HEK293 (cell line): Measurements from ENCODE around the gene YIF1B.

Experiments
- BCL11B ChIP-seq: fragments of 450-650 bp; formaldehyde crosslinking; IDR thresholded peaks from 2 replicates; pipeline ENCODE4 v1.5.1; 2016; ENCODE audit warnings: low read depth, missing biosample characterization, missing genetic modification characterization
- GLIS1 ChIP-seq: fragments of 450-650 bp; formaldehyde crosslinking; IDR thresholded peaks from 2 replicates; pipeline ENCODE4 v1.5.1; 2016; ENCODE audit warnings: missing biosample characterization, missing genetic modification characterization
- HIC1 ChIP-seq: fragments of 450-650 bp; formaldehyde crosslinking; IDR thresholded peaks from 2 replicates; pipeline ENCODE4 v1.5.1; 2016; ENCODE audit warnings: missing biosample characterization, missing genetic modification characterization
- HOXC10 ChIP-seq: sonication (generic); formaldehyde crosslinking; IDR thresholded peaks from 2 replicates; pipeline ENCODE4 v1.8.1; 2023; ENCODE audit warnings: mild to moderate bottlenecking, missing genetic modification reagents
- KLF1 ChIP-seq: fragments of 450-650 bp; formaldehyde crosslinking; IDR thresholded peaks from 2 replicates; pipeline ENCODE4 v1.5.1; 2016; ENCODE audit warnings: missing biosample characterization, missing genetic modification characterization
- MEIS1 ChIP-seq: sonication (generic); formaldehyde crosslinking; IDR thresholded peaks from 2 replicates; pipeline ENCODE4 v1.8.1; 2022; ENCODE audit warnings: missing genetic modification reagents, mild to moderate bottlenecking, borderline replicate concordance
- PRDM1 ChIP-seq: fragments of 450-650 bp; formaldehyde crosslinking; IDR thresholded peaks from 2 replicates; pipeline ENCODE4; 2016; ENCODE audit warnings: missing biosample characterization, missing genetic modification characterization
- SETDB1 ChIP-seq: IDR thresholded peaks from one replicate; pipeline ENCODE4 v1.6.1; 2017; ENCODE audit warnings: mild to moderate bottlenecking, low read length, moderate library complexity, mixed read lengths; ENCODE audit not compliant: insufficient read length
- SP3 ChIP-seq: fragments of 450-650 bp; formaldehyde crosslinking; IDR thresholded peaks from 2 replicates; pipeline ENCODE4 v1.5.1; 2016; ENCODE audit warnings: missing biosample characterization, missing genetic modification characterization
- ZBTB6 ChIP-seq: fragments of 450-650 bp; formaldehyde crosslinking; IDR thresholded peaks from 2 replicates; pipeline ENCODE4 v1.5.1; 2017; ENCODE audit warnings: missing biosample characterization, missing genetic modification characterization
- ZBTB8A ChIP-seq: fragments of 450-650 bp; formaldehyde crosslinking; IDR thresholded peaks from 2 replicates; pipeline ENCODE4 v1.5.1; 2016; ENCODE audit warnings: missing biosample characterization, missing genetic modification characterization
- ZFP37 ChIP-seq: fragments of 450-650 bp; formaldehyde crosslinking; IDR thresholded peaks from 2 replicates; pipeline ENCODE4 v1.5.1; 2016; ENCODE audit warnings: missing biosample characterization, missing genetic modification characterization
- ZFP41 ChIP-seq: fragments of 450-650 bp; formaldehyde crosslinking; IDR thresholded peaks from 2 replicates; pipeline ENCODE4 v1.5.1; 2016; ENCODE audit warnings: missing biosample characterization, missing genetic modification characterization, borderline replicate concordance
- ZNF121 ChIP-seq: fragments of 450-650 bp; formaldehyde crosslinking; IDR thresholded peaks from 2 replicates; pipeline ENCODE4 v1.5.1; 2016; ENCODE audit warnings: missing biosample characterization, missing genetic modification characterization
- ZNF132 ChIP-seq: fragments of 450-650 bp; formaldehyde crosslinking; IDR thresholded peaks from 2 replicates; pipeline ENCODE4 v1.5.1; 2017; ENCODE audit warnings: missing biosample characterization, missing genetic modification characterization, borderline replicate concordance
- ZNF174 ChIP-seq: fragments of 450-650 bp; formaldehyde crosslinking; IDR thresholded peaks from 2 replicates; pipeline ENCODE4 v1.5.0; 2017; ENCODE audit warnings: missing biosample characterization, mild to moderate bottlenecking, missing genetic modification characterization
- ZNF18 ChIP-seq: fragments of 450-650 bp; formaldehyde crosslinking; IDR thresholded peaks from 2 replicates; pipeline ENCODE4 v1.5.1; 2016; ENCODE audit warnings: missing biosample characterization, missing genetic modification characterization
- ZNF184 ChIP-seq: fragments of 450-650 bp; IDR thresholded peaks from 2 replicates; pipeline ENCODE4 v1.5.1; 2018; ENCODE audit warnings: missing biosample characterization, mild to moderate bottlenecking, missing genetic modification characterization
- ZNF211 ChIP-seq: fragments of 450-650 bp; formaldehyde crosslinking; IDR thresholded peaks from 2 replicates; pipeline ENCODE4 v1.5.1; 2016; ENCODE audit warnings: low read depth, missing biosample characterization, missing genetic modification characterization
- ZNF221 ChIP-seq: fragments of 450-650 bp; formaldehyde crosslinking; IDR thresholded peaks from 2 replicates; pipeline ENCODE4 v1.5.1; 2017; ENCODE audit warnings: missing biosample characterization, missing genetic modification characterization, borderline replicate concordance
- ZNF223 ChIP-seq: fragments of 450-650 bp; formaldehyde crosslinking; IDR thresholded peaks from 2 replicates; pipeline ENCODE4 v1.5.1; 2016; ENCODE audit warnings: missing biosample characterization, missing genetic modification characterization
- ZNF239 ChIP-seq: fragments of 450-650 bp; formaldehyde crosslinking; IDR thresholded peaks from 2 replicates; pipeline ENCODE4 v1.5.1; 2016; ENCODE audit warnings: missing biosample characterization, missing genetic modification characterization
- ZNF366 ChIP-seq: fragments of 450-650 bp; formaldehyde crosslinking; conservative IDR thresholded peaks from 2 replicates; pipeline ENCODE4 v1.5.1; 2016; ENCODE audit warnings: missing biosample characterization, missing genetic modification characterization
- ZNF404 ChIP-seq: fragments of 450-650 bp; formaldehyde crosslinking; IDR thresholded peaks from 2 replicates; pipeline ENCODE4 v1.5.1; 2017; ENCODE audit warnings: missing biosample characterization, missing genetic modification characterization
- ZNF423 ChIP-seq: fragments of 450-650 bp; formaldehyde crosslinking; IDR thresholded peaks from 2 replicates; pipeline ENCODE4 v1.5.1; 2016; ENCODE audit warnings: missing biosample characterization, missing genetic modification characterization
- ZNF449 ChIP-seq: fragments of 450-650 bp; formaldehyde crosslinking; IDR thresholded peaks from 2 replicates; pipeline ENCODE4 v1.5.1; 2017; ENCODE audit warnings: missing biosample characterization, mild to moderate bottlenecking, missing genetic modification characterization, moderate library complexity
- ZNF473 ChIP-seq: fragments of 450-650 bp; formaldehyde crosslinking; IDR thresholded peaks from 2 replicates; pipeline ENCODE4 v1.5.1; 2017; ENCODE audit warnings: missing biosample characterization, missing genetic modification characterization
- ZNF549 ChIP-seq: fragments of 450-650 bp; IDR thresholded peaks from 2 replicates; pipeline ENCODE4 v1.5.1; 2018; ENCODE audit warnings: missing biosample characterization, missing genetic modification characterization, mild to moderate bottlenecking, inconsistent platforms, moderate library complexity
- ZNF585B ChIP-seq: fragments of 450-650 bp; formaldehyde crosslinking; IDR thresholded peaks from 2 replicates; pipeline ENCODE4 v1.5.1; 2016; ENCODE audit warnings: missing biosample characterization, missing genetic modification characterization
- ZNF600 ChIP-seq: fragments of 450-650 bp; formaldehyde crosslinking; IDR thresholded peaks from 2 replicates; pipeline ENCODE4 v1.5.1; 2016; ENCODE audit warnings: missing biosample characterization, missing genetic modification characterization
- ZNF670 ChIP-seq: fragments of 450-650 bp; formaldehyde crosslinking; IDR thresholded peaks from 2 replicates; pipeline ENCODE4 v1.5.1; 2016; ENCODE audit warnings: missing biosample characterization, missing genetic modification characterization, low read depth
- ZNF704 ChIP-seq: fragments of 450-650 bp; formaldehyde crosslinking; IDR thresholded peaks from 2 replicates; pipeline ENCODE4 v1.5.1; 2016; ENCODE audit warnings: missing biosample characterization, missing genetic modification characterization
- ZNF791 ChIP-seq: fragments of 450-650 bp; formaldehyde crosslinking; IDR thresholded peaks from 2 replicates; pipeline ENCODE4 v1.5.1; 2016; ENCODE audit warnings: missing biosample characterization, missing genetic modification characterization

The YIF1B gene

GRCh38 chr19:38319421-38320258, 3.9 kb upstream of the YIF1B start, which contains the start of gene KCNK6 (continued):
- TF ChIP-seq ZNF18 (tag by site-specific recombination) (no peak), ZNF223 (0 out of 2 replicates have a peak, but pooled peaks have one; percentile 21), ZNF239 (no peak), HOXC10 (CRISPR knock-in tag) (no peak), ZNF423 (tag by site-specific recombination) (peak; percentile 43; the same call in 1 of the 2 replicates), ZNF404 (tag by site-specific recombination) (no peak), PRDM1 (tag by site-specific recombination) (no peak), HIC1 (tag by site-specific recombination) (no peak), BCL11B (tag by site-specific recombination) (no peak), SP3 (peak; percentile 67), ZNF184 (tag by site-specific recombination) (no peak), MEIS1 (no peak), ZFP37 (no peak), SETDB1 (no peak), ZNF473 (tag by site-specific recombination) (no peak), ZBTB6 (tag by site-specific recombination) (0 out of 2 replicates have a peak, but pooled peaks have one; percentile 6), GLIS1 (tag by site-specific recombination) (peak; percentile 81), ZNF221 (no peak), ZNF211 (tag by site-specific recombination) (no peak), ZNF549 (no peak), ZNF670 (tag by site-specific recombination) (no peak), ZNF366 (tag by site-specific recombination) (peak; percentile 65), ZNF600 (tag by site-specific recombination) (peak; percentile 26; the same call in 1 of the 2 replicates), ZNF132 (no peak), KLF1 (tag by site-specific recombination) (peak; percentile 18; the same call in 1 of the 2 replicates), ZNF449 (tag by site-specific recombination) (peak; percentile 46; the same call in 1 of the 2 replicates), ZFP41 (no peak), ZNF704 (tag by site-specific recombination) (no peak), ZNF174 (tag by site-specific recombination) (no peak), ZBTB8A (peak; percentile 87), ZNF121 (tag by site-specific recombination) (no peak), ZNF791 (no peak), ZNF585B (tag by site-specific recombination) (no peak)
